ENCODE data around the gene ARHGAP32.

- no peak for TF ChIP-seq CTCF (IDR thresholded peaks at IDR 0.05; ENCODE audit: low read depth, low read length)
- TF ChIP-seq EZH2phosphoT487 (IDR thresholded peaks at IDR 0.05; ENCODE audit: low read depth): no peak
Observed at GRCh38 chr11:129023968-129024676, 168.0 kb downstream of the ARHGAP32 start.
